ENCODE measurements around the gene MYLK.

DNA sequence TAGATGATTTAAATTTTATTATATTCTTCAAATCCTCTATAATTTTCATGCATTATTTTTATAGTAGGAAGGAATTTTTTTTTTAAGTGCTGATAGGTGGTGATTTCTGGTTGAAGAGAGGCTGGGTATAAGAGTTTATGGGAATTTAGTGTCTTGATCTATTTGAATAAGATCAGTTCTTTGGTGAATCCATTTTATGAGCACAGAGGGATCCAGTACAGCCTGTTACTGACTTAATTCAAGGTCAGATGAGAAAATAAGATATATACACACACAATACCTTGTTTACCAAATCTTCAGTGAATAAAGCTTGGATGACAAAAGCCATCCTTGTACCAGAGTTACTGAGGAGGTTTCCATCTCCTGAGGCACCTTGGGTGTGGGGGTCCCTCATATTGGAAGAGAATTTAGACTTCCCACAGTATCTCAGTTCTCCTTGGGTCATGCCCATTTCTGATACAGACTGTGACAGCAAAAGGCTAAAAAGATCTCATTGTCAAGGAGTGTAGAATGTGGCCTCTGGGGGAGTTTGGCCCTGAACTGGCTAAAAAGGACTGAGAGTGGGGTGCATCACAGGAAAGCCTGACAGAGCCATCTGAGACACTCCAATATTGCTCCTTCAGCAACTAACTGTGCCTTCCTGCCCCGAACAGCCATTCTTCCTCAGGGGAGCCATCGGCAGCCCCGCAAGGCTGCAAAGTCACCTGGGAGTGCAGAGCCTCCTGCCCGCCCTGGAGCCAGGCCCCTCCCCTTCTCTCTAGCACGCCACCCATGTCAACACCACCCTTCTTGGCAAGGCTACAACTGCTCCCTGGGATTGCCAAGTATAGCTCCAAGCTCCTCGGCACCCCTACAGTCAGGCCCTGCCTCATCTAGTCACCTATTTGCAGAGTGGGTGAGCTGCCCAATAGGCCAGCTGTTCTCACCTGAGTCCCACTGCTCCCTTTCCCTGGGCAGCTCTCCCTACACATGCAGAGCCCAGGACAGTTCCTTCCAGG, 256.2 kb downstream of the MYLK start:
- TF ChIP-seq, protein P1, sequence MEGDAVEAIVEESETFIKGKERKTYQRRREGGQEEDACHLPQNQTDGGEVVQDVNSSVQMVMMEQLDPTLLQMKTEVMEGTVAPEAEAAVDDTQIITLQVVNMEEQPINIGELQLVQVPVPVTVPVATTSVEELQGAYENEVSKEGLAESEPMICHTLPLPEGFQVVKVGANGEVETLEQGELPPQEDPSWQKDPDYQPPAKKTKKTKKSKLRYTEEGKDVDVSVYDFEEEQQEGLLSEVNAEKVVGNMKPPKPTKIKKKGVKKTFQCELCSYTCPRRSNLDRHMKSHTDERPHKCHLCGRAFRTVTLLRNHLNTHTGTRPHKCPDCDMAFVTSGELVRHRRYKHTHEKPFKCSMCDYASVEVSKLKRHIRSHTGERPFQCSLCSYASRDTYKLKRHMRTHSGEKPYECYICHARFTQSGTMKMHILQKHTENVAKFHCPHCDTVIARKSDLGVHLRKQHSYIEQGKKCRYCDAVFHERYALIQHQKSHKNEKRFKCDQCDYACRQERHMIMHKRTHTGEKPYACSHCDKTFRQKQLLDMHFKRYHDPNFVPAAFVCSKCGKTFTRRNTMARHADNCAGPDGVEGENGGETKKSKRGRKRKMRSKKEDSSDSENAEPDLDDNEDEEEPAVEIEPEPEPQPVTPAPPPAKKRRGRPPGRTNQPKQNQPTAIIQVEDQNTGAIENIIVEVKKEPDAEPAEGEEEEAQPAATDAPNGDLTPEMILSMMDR (IDR thresholded peaks at IDR 0.05) = no peak
- no peak for TF ChIP-seq POLR2A (IDR thresholded peaks at IDR 0.05)

Measured in lower leg skin (tissue), 3 donors.